Fibroblast of pulmonary artery (primary cell): ENCODE measurements around the gene ACTG1.

Experiments
- DNase-seq: peaks from one replicate; pipeline ENCODE4 v3.0.0-alpha.2; 2010; ENCODE audit warnings: low read depth
- H3K4me3 ChIP-seq: replicated peaks from 2 replicates; pipeline ENCODE4 v1.5.1; 2011; ENCODE audit warnings: low read depth, mild to moderate bottlenecking, control low read depth, low read length, moderate library complexity
- TF ChIP-seq, protein P1 (sequence below): IDR thresholded peaks from 2 replicates; pipeline ENCODE4 v1.5.1; 2011; ENCODE audit warnings: mild to moderate bottlenecking, control low read depth, low read length, inconsistent platforms; ENCODE audit errors: missing control alignments

Gene ACTG1

DNA sequence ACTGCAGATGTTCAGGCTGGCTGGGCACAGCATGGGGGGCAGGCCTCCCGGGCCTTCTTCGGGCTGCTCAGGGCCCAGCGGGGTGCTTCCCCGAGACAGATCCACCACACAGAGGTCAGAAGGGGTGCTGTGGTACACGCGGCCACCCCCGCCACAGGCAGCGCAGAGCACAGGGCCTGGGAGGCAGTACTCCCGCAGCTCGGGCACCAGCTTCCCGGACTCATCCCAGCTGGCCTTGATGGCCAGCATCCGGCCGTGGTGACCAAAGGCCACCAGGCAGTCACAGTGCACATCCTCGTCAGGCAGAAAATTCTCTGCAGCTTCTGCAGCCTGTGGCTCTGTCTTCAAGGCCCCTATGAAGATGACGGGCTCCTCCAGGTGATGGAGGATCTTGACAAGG is 37.7 kb upstream of the ACTG1 start:
- DNase-seq, result no peak
- H3K4me3 ChIP-seq, result no peak overlapping the region
- TF ChIP-seq, protein P1, sequence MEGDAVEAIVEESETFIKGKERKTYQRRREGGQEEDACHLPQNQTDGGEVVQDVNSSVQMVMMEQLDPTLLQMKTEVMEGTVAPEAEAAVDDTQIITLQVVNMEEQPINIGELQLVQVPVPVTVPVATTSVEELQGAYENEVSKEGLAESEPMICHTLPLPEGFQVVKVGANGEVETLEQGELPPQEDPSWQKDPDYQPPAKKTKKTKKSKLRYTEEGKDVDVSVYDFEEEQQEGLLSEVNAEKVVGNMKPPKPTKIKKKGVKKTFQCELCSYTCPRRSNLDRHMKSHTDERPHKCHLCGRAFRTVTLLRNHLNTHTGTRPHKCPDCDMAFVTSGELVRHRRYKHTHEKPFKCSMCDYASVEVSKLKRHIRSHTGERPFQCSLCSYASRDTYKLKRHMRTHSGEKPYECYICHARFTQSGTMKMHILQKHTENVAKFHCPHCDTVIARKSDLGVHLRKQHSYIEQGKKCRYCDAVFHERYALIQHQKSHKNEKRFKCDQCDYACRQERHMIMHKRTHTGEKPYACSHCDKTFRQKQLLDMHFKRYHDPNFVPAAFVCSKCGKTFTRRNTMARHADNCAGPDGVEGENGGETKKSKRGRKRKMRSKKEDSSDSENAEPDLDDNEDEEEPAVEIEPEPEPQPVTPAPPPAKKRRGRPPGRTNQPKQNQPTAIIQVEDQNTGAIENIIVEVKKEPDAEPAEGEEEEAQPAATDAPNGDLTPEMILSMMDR, result no peak

DNA sequence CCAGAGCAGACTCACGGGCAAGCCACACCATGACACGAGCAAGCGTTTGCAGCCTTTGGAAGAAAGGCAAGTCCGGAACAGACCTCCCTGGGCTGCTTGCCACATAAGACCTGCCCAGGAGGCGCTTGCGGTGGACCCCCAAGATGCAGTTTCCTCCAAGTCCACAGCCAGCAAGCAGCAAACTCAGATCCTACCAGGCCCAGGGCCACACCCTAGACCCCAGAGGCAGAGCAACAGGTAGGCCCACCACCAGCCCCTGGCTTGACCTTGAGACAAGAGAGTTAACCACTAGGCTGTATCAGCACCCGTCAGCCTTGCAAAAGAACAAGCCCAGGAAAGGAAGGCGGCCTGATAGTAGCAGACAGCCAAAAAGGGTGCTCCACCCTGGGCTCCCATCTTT is 37.2 kb upstream of the ACTG1 start:
- TF ChIP-seq, protein P1, result no peak
- no peak for DNase-seq
- H3K4me3 ChIP-seq, result no peak overlapping the region

DNA sequence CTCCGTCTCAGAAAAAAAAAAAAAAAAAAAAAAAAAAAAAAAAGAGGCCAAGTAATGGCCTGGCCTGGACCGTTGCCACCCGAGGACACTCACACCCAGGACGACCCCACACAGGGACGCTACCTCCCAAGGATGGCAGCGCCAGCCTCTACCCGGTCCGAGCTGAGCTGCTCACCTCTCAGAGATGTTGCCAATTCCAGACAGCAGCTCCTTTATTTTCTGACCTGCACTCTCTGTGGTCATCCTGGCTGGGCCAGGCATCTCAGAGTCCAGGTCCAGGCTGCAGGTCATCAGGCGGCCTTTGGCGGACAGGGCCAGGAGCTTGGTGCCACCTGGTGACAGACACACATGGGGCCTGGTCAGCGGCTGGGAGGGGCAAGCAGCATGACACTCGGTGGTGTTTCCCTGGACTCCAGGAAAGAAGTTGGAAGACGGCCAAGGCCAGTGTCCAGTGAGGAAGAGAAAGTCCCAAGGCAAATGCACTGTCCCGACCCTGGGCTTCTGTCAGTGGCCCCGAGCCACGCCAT is 36.5 kb upstream of the ACTG1 start:
- no peak for DNase-seq
- TF ChIP-seq, protein P1, result no peak

DNA sequence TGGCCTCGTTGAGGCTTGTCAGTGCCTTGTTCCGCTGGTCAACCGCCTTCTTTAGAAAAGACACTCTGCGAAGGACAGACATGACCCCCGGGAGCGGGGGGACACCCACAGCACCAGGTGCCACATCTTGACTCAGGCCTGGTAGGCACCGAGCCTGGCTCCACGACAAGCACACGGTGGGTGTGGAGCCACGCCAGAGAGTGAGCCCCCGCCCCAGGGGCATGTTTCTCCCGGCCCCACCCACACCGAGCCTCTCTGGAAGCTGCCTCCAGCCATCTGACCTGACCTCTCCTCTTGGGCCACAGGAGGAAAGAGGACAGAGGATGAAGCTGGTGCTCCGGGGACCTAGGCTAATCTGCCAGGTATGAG is 35.0 kb upstream of the ACTG1 start:
- DNase-seq, result no peak
- no peak overlapping the region for H3K4me3 ChIP-seq
- TF ChIP-seq, protein P1, result no peak

More for the DNA sequence above, 36.5 kb upstream of the ACTG1 start:
- H3K4me3 ChIP-seq, result no peak overlapping the region

DNA sequence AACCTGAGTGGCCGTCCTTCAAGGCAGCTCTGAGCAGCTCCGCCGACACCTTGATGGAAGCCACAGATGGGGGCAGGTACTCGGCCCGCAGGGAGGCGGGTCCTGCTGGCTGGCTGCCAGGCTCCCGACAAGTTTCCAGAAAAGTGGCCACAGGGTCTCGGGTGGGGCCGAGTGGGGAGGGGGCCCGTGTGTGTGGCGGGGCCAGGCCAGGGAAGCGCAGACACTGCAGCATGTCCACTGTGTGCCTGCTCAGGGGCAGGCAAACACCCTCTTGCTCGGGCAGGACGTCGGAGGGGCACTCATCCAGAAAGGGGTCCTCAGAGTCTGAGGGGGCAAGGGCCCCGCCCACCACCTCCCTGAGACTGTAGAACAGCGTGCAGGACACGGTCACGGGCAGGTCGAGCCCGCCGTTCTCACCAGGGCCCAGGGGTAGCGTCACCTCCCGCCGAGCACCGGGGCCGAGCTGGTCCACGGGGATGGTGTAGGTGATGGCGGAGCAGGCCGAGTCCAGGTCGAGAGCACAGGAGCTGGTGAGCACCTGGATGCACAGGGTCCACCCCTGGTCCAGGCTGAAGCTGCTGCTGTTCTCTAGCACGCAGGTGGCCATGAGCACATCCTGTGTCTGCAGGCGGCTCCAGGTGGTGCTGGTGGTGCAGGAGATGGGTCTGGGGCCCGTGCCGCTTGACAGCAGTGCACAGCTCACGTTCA is 34.5 kb upstream of the ACTG1 start:
- no peak for DNase-seq
- TF ChIP-seq, protein P1, result no peak
- no peak overlapping the region for H3K4me3 ChIP-seq

DNA sequence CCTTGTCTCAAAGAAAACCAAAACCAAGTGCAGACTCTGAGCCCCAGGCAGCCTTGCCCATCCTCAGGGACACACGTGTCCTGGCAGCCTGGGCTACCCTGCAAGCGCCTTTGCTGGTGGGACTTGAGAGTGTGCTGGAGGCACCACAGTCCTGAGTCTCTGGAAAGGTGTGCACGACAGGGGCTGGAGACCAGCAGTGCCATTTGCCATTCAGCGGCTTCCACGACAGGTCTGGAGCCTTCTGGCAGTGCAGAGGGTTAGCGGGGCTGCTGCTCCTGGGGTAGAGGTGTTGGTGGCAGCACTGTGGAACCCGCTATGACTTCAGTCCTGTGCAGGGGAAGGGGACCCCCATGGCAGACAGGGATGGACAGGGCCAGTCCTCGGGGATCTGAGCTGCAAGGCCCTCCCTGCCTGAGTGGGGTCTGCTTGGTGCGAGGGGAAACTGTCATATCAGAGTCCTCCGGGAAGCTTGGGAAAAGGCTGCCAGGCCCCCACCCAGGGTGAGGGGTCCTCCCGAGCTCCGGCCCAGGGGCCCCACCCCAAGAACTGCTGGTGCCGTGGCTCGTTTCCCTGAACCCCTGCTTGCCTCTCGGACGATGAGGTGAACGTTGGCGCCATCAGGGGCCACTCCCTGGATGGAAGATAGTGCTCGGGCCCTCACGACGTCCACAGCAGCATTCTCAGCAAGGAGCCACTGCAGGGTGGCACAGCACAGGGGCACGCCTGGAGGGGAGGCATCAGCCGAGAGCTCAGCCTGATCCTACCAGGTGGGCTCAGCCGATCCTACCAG is 32.8 kb upstream of the ACTG1 start:
- TF ChIP-seq, protein P1, result no peak
- no peak overlapping the region for H3K4me3 ChIP-seq
- DNase-seq, result no peak
